NOMO-1 (cell line): ENCODE results near the gene COQ8B.

Experiments
- DNase-seq, 2 experiments: peaks; one replicate each; lab custom pipeline; 2025; ENCODE audit not compliant: unreplicated experiment in 2 of 2; lab: John Stamatoyannopoulos, UW

The COQ8B gene

DNA sequence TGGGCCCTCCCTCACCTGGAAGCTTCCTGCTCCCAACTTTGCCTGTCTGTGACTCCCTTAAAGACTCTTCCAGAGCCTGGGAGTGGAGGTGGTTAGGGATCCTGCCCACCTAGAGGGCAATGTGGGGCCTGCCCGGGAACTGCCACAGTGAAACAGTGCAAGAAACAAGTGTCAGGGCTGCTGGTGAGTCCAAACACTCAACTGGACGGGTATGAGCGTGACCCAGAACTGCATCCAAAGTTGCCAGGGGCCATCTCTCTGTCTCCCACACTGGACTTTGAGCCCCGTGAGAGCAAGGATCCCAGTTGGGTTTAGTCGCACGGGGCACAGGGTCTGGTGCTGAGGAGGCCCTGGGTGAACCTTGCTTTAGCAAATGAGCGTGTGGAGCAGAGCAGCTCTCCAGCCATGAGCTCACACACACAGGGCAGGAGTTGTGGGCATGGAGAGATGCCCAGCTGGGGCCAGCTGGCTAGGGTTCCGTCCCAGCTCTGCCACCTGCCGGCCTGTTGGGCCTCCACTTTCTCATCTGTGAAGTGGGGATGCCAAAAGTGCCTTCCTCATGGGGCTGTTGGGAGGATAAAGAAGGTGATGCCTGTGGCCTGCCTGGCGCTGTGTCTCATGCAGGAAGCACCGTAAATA is 23.4 kb downstream of the COQ8B start:
- no peak for DNase-seq

GRCh38 chr19:40692212-40692551 is 24.5 kb downstream of the COQ8B start:
- no peak for DNase-seq

GRCh38 chr19:40691421-40692211 is 25.1 kb downstream of the COQ8B start:
- DNase-seq = no peak

DNA sequence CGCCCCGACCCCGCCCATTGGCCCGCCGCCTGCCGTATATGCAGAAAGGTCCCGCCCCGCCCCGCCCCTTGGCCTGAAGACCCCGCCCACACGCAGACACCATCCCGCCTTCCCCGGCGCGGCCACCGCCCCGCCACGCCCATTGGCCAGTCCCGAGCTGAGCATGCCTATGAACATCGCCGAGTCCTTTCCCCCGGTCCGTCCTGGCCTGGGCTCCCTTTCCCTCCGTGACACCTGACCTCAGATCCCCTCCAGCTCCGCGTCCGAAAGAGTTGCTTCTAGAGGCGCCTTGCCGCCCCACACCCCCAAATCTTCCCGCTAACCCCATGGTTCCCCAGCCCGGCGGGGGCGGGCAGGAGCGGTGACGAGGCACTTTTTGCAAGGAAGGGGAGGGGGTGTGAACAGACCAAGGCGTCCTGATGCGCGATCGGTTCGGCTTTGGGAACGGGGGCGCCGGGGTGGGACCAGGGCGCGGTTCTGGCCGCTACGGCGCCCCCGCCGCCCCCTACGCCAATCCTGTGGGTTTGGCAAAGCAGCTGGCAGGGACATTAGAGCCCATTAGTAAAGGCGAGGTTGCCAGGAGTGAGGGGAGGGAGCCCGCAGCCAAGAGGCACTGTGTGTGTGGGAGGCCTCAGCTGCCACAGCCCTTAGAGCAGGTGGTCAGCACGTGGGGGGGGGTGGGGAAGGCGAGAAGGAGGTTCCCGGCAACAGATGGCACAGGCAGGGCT is 25.8 kb downstream of the COQ8B start:
- peak; percentile 67 to 87 for DNase-seq

DNA sequence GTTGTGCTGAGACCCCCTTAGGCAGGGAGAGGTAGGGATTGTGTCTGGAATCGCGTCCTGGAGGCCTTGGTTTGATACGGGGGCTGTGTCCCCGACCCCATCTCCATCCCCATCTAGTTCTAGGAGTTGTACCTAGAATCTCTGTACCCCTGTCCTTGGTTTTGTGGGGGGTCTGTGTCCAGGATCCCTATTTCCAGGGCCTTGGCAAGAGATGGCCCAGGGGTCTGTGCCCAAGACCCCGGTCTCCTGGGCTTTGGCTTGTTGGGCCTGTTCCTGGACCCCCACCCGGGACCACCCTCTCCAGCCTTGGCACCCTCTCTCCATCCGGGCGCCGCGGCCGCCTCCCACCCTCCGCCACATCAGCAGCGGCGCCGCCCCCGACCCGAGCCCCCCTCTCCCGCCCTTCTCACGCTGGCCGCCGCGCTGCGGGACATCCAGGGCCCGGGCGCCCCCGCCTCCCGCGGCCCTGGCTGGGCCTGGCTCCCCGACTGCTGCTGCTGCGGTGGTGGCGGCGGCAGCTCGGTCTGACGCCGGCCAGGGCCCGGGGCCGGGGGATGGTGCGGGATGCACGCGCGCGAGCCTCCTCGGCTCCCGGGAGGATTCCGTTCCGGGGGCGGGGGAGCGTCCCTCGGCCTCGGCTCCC is 26.5 kb downstream of the COQ8B start, which contains the start of gene NUMBL:
NUMBL (minus strand) TSS at position 602 of the 643 bp plus-strand sequence; CDS start at position 434, 168 bp downstream.
- no peak for DNase-seq

GRCh38 chr19:40689339-40690049 is 27.2 kb downstream of the COQ8B start:
- DNase-seq = no peak

- no peak for DNase-seq
Observed at GRCh38 chr19:40688987-40689338, 27.7 kb downstream of the COQ8B start.

GRCh38 chr19:40688309-40688708 is 28.4 kb downstream of the COQ8B start:
- no peak for DNase-seq

- no peak for DNase-seq
Observed at GRCh38 chr19:40687525-40688016, 29.1 kb downstream of the COQ8B start.

DNA sequence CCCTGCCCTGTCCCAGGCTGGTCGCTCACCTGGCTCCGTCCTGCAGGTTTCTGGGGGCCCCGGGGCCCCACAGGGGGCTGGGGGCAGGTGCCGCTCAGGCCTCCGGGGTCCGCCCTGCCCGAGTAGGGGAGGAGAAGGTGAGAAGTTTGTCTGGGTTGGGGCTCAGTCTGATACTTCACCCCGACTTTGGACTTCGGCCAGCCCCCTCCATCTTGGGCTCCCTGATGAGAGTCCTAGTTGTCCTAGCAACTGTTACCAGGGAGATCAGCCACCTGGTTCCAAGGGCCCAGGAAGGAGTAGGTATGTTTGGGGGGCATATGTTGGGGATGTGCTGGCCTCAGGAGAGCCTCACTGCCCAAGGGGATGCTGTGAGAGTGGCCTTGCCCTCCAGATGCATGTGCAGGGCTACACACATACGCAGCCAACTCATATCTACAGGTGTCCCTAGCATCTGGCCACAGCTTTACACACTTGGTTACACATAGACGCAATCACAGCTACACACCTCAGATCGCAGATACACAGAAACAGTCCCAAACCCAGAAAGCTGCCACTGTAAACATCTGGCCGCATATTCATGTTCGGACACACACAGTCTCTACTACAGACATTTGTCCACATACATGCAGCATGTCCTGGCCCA is 29.7 kb downstream of the COQ8B start:
- DNase-seq = no peak

DNA sequence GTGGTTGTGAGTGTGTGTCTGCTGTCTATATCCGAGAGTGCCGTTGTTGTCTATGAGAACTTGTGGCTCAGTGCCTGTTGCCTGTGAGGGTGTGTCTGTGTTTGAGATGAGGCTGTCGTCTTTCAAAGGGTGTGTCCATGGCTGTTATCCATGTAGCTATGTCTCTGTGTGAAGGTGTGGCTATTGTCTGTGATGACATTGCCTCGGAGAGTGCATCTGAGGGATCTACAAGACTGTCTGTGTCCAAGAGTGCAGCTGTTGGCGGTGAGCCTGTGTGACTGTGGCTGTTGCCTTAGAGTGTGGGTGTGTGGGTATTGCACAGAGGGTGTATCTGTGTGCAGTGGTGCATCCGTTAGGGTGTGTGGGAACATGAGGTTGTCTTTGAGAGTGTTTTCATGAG is 31.1 kb downstream of the COQ8B start:
- no peak for DNase-seq

DNA sequence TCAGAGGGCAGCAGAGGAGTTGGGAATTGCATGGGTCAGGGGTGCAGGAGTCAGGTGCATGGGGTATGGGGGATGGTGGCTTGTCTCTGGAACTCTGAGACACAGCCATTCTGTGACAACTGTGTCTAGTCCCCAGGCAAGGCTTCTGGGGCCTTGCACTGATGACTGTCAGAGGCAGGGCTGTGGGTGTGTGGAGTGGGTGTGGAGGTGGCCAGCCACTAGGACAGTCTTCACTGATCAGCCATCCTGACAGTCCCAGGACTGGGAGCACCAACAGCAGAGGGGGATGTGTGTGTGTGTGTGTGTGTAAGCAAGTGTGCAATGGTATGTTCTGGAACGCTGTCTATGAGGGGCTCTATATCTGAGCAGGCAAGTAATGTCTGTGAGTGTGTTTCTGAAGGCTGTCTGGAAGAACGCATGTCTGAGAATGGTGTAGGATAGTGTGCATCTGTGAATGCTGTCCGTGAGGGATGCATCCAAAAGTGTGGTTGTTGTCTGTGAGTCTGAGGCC is 31.6 kb downstream of the COQ8B start:
- no peak for DNase-seq

DNA sequence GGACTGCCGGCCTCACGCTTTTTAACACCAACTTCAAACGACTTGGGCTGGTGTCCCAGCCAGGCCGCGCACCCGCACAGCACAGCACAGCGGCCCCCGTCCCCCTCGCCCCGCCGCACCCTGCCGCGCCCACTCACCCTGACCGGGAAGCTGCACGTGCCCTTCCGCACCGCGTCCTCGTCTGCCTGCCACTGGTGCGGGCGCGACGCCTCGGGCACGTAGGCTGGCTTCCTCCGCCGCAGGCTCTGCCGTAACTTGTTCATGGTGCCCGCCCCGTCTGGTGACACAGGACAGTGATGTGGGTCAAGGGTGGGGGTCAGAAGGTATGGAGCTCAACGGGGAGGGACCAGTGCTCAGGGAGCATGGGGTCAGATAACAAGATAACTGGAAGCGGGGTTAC is 32.4 kb downstream of the COQ8B start:
- DNase-seq = no peak

DNA sequence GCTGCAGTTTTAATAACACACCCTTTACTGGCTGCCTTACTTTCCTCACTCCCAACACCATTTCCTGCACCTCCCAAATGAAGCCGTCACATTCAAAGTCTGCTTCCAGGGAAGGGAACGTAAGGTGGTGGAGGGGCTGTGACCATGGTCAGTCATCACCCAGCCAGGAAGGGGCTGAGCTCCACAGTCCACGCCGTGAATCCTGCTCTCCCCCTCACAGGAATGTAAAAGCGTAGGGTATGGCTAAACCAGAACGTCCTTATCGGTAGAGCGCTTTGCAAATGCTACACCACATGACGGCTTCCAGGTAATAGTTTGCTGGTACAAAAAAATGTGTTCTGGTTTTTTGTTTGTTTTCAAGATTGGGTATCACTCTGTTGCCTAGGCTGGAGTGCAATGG is 33.2 kb downstream of the COQ8B start:
- DNase-seq = no peak

DNA sequence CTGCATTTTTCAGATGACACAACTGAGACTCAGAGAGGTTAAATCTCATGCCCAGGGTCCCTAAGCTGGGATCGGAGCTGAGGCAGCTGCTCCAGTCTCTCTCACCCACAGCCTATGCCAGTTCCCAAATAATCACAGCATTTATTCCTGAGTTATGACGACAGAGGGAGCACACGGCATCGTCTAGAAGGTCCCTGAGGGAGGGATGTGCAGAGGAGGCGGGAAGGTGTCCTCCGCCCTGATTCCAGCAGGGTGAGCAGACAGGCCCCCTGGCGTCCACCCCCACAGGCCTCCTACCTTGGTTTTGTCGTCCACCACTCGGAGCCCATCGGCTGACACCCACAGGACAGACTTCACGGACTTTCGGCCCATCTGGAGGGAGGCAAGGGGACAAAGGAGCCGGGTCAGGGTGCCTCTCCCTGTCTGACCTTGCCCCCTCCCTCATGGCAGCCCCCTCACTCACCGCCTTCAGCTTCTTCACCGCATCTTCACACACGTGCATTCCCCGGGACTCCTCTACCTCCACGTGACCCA is 34.2 kb downstream of the COQ8B start:
- DNase-seq = no peak

- no peak for DNase-seq
Observed at GRCh38 chr19:40681039-40681438, 35.6 kb downstream of the COQ8B start.

- DNase-seq = no peak
Observed at GRCh38 chr19:40677156-40677555, 39.5 kb downstream of the COQ8B start.

DNA sequence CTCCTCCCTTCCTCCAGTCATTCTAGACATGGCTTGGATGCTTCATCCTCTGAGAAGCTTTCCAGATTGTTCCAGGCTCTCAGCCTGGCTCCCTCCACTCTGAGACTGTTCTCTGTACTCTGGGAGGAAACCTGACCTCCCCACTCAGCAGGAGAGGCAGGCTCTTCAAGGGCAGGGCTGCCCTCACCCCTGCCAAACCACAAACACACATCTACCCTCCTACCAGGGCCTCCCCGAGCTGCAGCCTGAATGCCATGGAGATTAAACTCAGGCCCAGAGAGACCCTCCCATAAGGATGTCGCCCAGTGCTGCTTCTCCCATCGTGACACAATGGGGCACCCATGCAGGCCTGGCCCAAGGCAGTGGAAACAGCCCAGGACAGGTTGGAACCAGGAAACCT is 42.4 kb downstream of the COQ8B start:
- DNase-seq = no peak

GRCh38 chr19:40673397-40673796 is 43.3 kb downstream of the COQ8B start:
- no peak for DNase-seq
